Hepatocyte (in vitro differentiated cells): ENCODE data around the gene CDKL2. TPM values are rescaled to one million over a fixed set of nuclear protein-coding genes. Genes with fewer than 3 reads are reported as not detected.

Experiments
- DNase-seq: peaks from one replicate; pipeline ENCODE4 v3.0.0-alpha.2; 2016; ENCODE audit warnings: low spot score
- H2AFZ ChIP-seq: fragments of 200-600 bp; sonication (generic); 2 replicates; pipeline ENCODE4 v1.6.0; 2016; ENCODE audit warnings: antibody characterized with exemption, mild to moderate bottlenecking
- H3K27ac ChIP-seq: fragments of 200-600 bp; sonication (generic); 2 replicates; pipeline ENCODE4 v1.5.1; 2016; ENCODE audit warnings: mild to moderate bottlenecking
- H3K27me3 ChIP-seq: fragments of 200-600 bp; sonication (generic); 2 replicates; pipeline ENCODE4 v1.6.1; 2016
- H3K36me3 ChIP-seq: fragments of 200-600 bp; sonication (generic); replicated peaks from 2 replicates; pipeline ENCODE4 v1.5.1; 2016; ENCODE audit warnings: low read depth; ENCODE audit not compliant: insufficient read depth
- H3K4me1 ChIP-seq: fragments of 200-600 bp; sonication (generic); 2 replicates; pipeline ENCODE4 v1.5.1; 2016; ENCODE audit warnings: mild to moderate bottlenecking, moderate library complexity; ENCODE audit not compliant: insufficient read depth
- H3K4me2 ChIP-seq: fragments of 200-600 bp; sonication (generic); 2 replicates; pipeline ENCODE4 v1.6.0; 2016
- H3K4me3 ChIP-seq: fragments of 200-600 bp; sonication (generic); 2 replicates; pipeline ENCODE4 v1.5.1; 2016; ENCODE audit warnings: mild to moderate bottlenecking
- H3K79me2 ChIP-seq: fragments of 200-600 bp; sonication (generic); 2 replicates; pipeline ENCODE4 v1.6.0; 2017; ENCODE audit warnings: mild to moderate bottlenecking
- H3K9me2 ChIP-seq: fragments of 200-600 bp; sonication (generic); replicated peaks from 2 replicates; pipeline ENCODE4 v1.6.0; 2017; ENCODE audit warnings: mild to moderate bottlenecking; ENCODE audit not compliant: insufficient read depth
- H3K9me3 ChIP-seq: fragments of 200-600 bp; sonication (generic); 2 replicates; pipeline ENCODE4 v1.5.1; 2016; ENCODE audit warnings: low read depth, mild to moderate bottlenecking
- H4K20me1 ChIP-seq: fragments of 200-600 bp; sonication (generic); 2 replicates; pipeline ENCODE4 v1.6.0; 2016; ENCODE audit warnings: mild to moderate bottlenecking; ENCODE audit not compliant: insufficient read depth, poor library complexity, severe bottlenecking
- CTCF ChIP-seq: fragments of 200-600 bp; sonication (generic); IDR thresholded peaks from 2 replicates; pipeline ENCODE4 v1.5.1; 2016; ENCODE audit warnings: antibody characterized with exemption, mild to moderate bottlenecking; ENCODE audit not compliant: poor library complexity
- EZH2 ChIP-seq: fragments of 200-600 bp; sonication (generic); IDR thresholded peaks from 2 replicates; pipeline ENCODE4 v1.6.1; 2016; ENCODE audit warnings: antibody characterized with exemption, mild to moderate bottlenecking, borderline replicate concordance
- EZH2phosphoT487 ChIP-seq: fragments of 200-600 bp; sonication (generic); IDR thresholded peaks from one replicate; pipeline ENCODE4 v1.6.1; 2018; ENCODE audit warnings: antibody characterized with exemption, mild to moderate bottlenecking, low read depth, moderate library complexity; ENCODE audit not compliant: unreplicated experiment, severe bottlenecking
- WGBS: methylation state at CpG from one replicate; pipeline ENCODE4 v1.1.6; 2016; ENCODE audit warnings: low lambda C conversion rate; ENCODE audit errors: missing lambda C conversion rate; 5-methylcytosine and 5-hydroxymethylcytosine counted together
- polyA plus RNA-seq: library from polyadenylated mRNA; unstranded; fragments of >200 nt; fragmentation: Nextera tagmentation; extraction: Ambion mirVana; gene quantifications from 2 replicates; pipeline ENCODE4 v1.2.1, GENCODE V29; 2016
- small RNA-seq: library from RNA; depleted of rRNA; stranded (forward); fragments of <200 nt; gene quantifications from one replicate; pipeline ENCODE3, GENCODE V24; 2014
- total RNA-seq: library from RNA; depleted of rRNA; stranded (reverse); fragments of >200 nt; gene quantifications from 2 replicates; pipeline ENCODE4 v1.2.3, GENCODE V29; 2014

The CDKL2 gene
- total and polyA plus RNA-seq, 2 experiments from 2014 or later, result 0.83 to 1.9 TPM

- 96% methylated on average over 2 of the region's 2 CpGs for WGBS
- TF ChIP-seq CTCF (no peak), EZH2 (no peak), EZH2phosphoT487 (no peak)
- no peaks in the 10 kb centered on the region for H3K9me3 ChIP-seq
Measured at GRCh38 chr4:75530556-75531322, 99.6 kb downstream of the CDKL2 start.

More at GRCh38 chr4:75530556-75531322, 99.6 kb downstream of the CDKL2 start:
- Histone ChIP-seq H2AFZ (no peak overlapping the region), H3K4me3 (no peak overlapping the region), H3K9me2 (no peaks in the 10 kb centered on the region), H3K27me3 (no peaks in the 10 kb centered on the region), H3K27ac (no peak overlapping the region), H3K4me1 (no peaks in the 10 kb centered on the region), H3K4me2 (no peak overlapping the region), H3K36me3 (no peaks in the 10 kb centered on the region), H3K79me2 (no peaks in the 10 kb centered on the region), H4K20me1 (no peaks in the 10 kb centered on the region)
- no peak for DNase-seq

Small RNAs within 50 kb of the gene (small RNA-seq; reads per million reads assigned to genes)
- not detected for gene RF00019

Other genes starting within 250 kb of the CDKL2 start
- gene RCHY1, start 116.1 kb downstream of the CDKL2 start, total RNA-seq, result 28.9 and 43.3 TPM in 2 replicates
- 29.1 and 30.0 TPM in 2 replicates for gene RCHY1, start 116.1 kb downstream of the CDKL2 start, polyA plus RNA-seq
- 19.1 and 20.1 TPM in 2 replicates for gene THAP6, start 116.1 kb downstream of the CDKL2 start, total RNA-seq
- 11.8 and 13.6 TPM in 2 replicates for gene THAP6, start 116.1 kb downstream of the CDKL2 start, polyA plus RNA-seq
- gene ODAPH, start 74.5 kb downstream of the CDKL2 start, total RNA-seq, result 0.48 and 0.60 TPM in 2 replicates
- 3.2 and 5.8 TPM in 2 replicates for gene ODAPH, start 74.5 kb downstream of the CDKL2 start, polyA plus RNA-seq
- gene G3BP2, start 42.9 kb upstream of the CDKL2 start, total RNA-seq, result 176 and 181 TPM in 2 replicates
- 85.2 and 86.0 TPM in 2 replicates for gene G3BP2, start 42.9 kb upstream of the CDKL2 start, polyA plus RNA-seq
- 113 and 116 TPM in 2 replicates for gene USO1, start 94.0 kb upstream of the CDKL2 start, total RNA-seq
- gene USO1, start 94.0 kb upstream of the CDKL2 start, polyA plus RNA-seq, result 50.4 and 58.3 TPM in 2 replicates